D721Med (cell line): ENCODE data around the gene BIRC3.
A peak's percentile ranks its signal among the peaks of the same experiment; 100 is the strongest.

Experiments used
- DNase-seq: peaks from one replicate; pipeline ENCODE4 v3.0.0; 2011; ENCODE audit warnings: low spot score; ENCODE audit not compliant: insufficient read length
- FAIRE-seq: peaks from 2 replicates; lab custom pipeline; 2011; peaks lifted over from hg19 to GRCh38; lab: Jason Lieb, UNC
- TF ChIP-seq, protein P1 (sequence below): IDR thresholded peaks from 2 replicates; pipeline ENCODE4 v1.5.1; 2012; ENCODE audit warnings: mild to moderate bottlenecking, control low read depth; ENCODE audit not compliant: insufficient read depth; ENCODE audit errors: missing control alignments

The BIRC3 gene

GRCh38 chr11:102343809-102344208 lies 26.5 kb downstream of the BIRC3 start:
- FAIRE-seq: no peak
- DNase-seq: no peak
- TF ChIP-seq, protein P1, sequence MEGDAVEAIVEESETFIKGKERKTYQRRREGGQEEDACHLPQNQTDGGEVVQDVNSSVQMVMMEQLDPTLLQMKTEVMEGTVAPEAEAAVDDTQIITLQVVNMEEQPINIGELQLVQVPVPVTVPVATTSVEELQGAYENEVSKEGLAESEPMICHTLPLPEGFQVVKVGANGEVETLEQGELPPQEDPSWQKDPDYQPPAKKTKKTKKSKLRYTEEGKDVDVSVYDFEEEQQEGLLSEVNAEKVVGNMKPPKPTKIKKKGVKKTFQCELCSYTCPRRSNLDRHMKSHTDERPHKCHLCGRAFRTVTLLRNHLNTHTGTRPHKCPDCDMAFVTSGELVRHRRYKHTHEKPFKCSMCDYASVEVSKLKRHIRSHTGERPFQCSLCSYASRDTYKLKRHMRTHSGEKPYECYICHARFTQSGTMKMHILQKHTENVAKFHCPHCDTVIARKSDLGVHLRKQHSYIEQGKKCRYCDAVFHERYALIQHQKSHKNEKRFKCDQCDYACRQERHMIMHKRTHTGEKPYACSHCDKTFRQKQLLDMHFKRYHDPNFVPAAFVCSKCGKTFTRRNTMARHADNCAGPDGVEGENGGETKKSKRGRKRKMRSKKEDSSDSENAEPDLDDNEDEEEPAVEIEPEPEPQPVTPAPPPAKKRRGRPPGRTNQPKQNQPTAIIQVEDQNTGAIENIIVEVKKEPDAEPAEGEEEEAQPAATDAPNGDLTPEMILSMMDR: no peak

GRCh38 chr11:102345904-102346303 lies 28.6 kb downstream of the BIRC3 start:
- DNase-seq (no peak), FAIRE-seq (no peak)
- TF ChIP-seq, protein P1: no peak

DNA sequence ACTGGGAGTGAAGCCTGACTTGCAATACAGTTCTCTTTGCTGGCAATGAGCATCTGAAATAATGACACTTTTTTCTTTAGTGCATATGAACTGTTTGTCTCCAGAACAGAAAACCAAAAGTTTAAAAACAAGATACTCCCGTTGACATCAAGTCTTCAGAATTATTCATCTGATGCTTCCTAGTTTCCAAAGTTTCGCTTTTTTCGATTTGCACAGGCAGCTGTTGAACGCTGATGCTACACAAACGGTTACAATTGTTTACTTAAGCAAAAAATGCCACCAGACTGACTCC lies 29.1 kb downstream of the BIRC3 start:
- DNase-seq (no peak), FAIRE-seq (no peak)
- TF ChIP-seq, protein P1: no peak

GRCh38 chr11:102346748-102347461 lies 29.6 kb downstream of the BIRC3 start, which contains the start of gene BIRC2:
BIRC2 (plus strand) TSS chr11:102347214; CDS start chr11:102349855, 2,641 bp downstream.
- no peak for FAIRE-seq
- TF ChIP-seq, protein P1: peak; percentile 56
- DNase-seq: peak; percentile 23

- DNase-seq: no peak
- TF ChIP-seq, protein P1: no peak
- FAIRE-seq: no peak
Measured at GRCh38 chr11:102347462-102348370, 30.4 kb downstream of the BIRC3 start.

GRCh38 chr11:102357116-102357515 lies 39.8 kb downstream of the BIRC3 start:
- no peak for DNase-seq
- FAIRE-seq: no peak
- TF ChIP-seq, protein P1: no peak

DNA sequence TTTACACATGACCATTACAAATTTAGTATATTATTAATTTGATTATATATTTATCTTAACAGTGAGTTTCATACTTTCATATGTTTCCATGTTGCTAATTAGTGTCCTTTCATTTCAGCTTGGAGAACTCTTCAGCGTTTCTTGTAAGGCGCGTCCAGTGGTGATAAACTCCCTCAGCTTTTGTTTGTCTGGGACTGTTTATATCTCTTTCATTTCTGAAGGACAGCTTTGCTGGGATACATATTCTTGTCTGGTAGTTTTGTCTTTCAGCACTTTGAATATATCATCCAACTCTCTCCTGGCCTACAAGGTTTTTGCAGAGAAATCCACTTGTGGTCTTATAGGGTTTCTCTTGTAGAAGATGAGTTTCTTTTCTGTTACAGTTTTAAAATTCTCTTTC lies 42.1 kb downstream of the BIRC3 start:
- DNase-seq (no peak), FAIRE-seq (no peak)
- TF ChIP-seq, protein P1: no peak
